HepG2 (cell line): ENCODE measurements around the gene SAMD10. TPM values are rescaled to one million over a fixed set of nuclear protein-coding genes. Genes with fewer than 3 reads are reported as not detected.

Source experiments
- DNMT3B ChIP-seq: conservative IDR thresholded peaks from 2 replicates; pipeline ENCODE4 v1.6.1; 2016; ENCODE audit warnings: missing biosample characterization, control low read depth
- NFE2 ChIP-seq: sonication (generic); formaldehyde crosslinking; IDR thresholded peaks from 2 replicates; pipeline ENCODE4 v1.4.0; 2020; ENCODE audit warnings: missing genetic modification reagents
- POLR2G ChIP-seq: fragments of 200-400 bp; formaldehyde crosslinking; IDR thresholded peaks from 2 replicates; pipeline ENCODE4 v1.6.1; 2018; ENCODE audit warnings: mild to moderate bottlenecking, low read depth, low read length, moderate library complexity
- RAD21 ChIP-seq: fragments of 450-650 bp; formaldehyde crosslinking; IDR thresholded peaks from 2 replicates; pipeline ENCODE4 v1.5.0; 2020; ENCODE audit warnings: mild to moderate bottlenecking
- RORA ChIP-seq: sonication (generic); formaldehyde crosslinking; IDR thresholded peaks from 2 replicates; pipeline ENCODE4 v1.5.0; 2020; ENCODE audit warnings: mild to moderate bottlenecking, missing genetic modification reagents, moderate library complexity
- ZNF10 ChIP-seq: sonication (generic); formaldehyde crosslinking; IDR thresholded peaks from 2 replicates; pipeline ENCODE4 v1.4.0; 2020; ENCODE audit warnings: mild to moderate bottlenecking, low read depth, missing genetic modification reagents, borderline replicate concordance
- ZNF253 ChIP-seq: sonication (generic); formaldehyde crosslinking; IDR thresholded peaks from 2 replicates; pipeline ENCODE4 v1.8.0; 2022; ENCODE audit warnings: mild to moderate bottlenecking, missing genetic modification reagents, borderline replicate concordance
- ZNF3 ChIP-seq: IDR thresholded peaks from 2 replicates; pipeline ENCODE4 v1.7.0; 2017; ENCODE audit warnings: inconsistent platforms
- ZNF460 ChIP-seq: sonication (generic); formaldehyde crosslinking; IDR thresholded peaks from 2 replicates; pipeline ENCODE4 v1.5.1; 2020; ENCODE audit warnings: missing genetic modification reagents, mild to moderate bottlenecking, borderline replicate concordance
- ZNF501 ChIP-seq: sonication (generic); formaldehyde crosslinking; IDR thresholded peaks from 2 replicates; pipeline ENCODE4 v1.5.1; 2020; ENCODE audit warnings: mild to moderate bottlenecking, moderate library complexity, missing genetic modification reagents
- ZNF703 ChIP-seq: sonication (generic); formaldehyde crosslinking; IDR thresholded peaks from 2 replicates; pipeline ENCODE4 v1.5.1; 2020; ENCODE audit warnings: missing genetic modification reagents, mild to moderate bottlenecking, moderate library complexity, borderline replicate concordance
- ZNF83 ChIP-seq: sonication (generic); formaldehyde crosslinking; IDR thresholded peaks from 2 replicates; pipeline ENCODE4 v1.4.0; 2020; ENCODE audit warnings: missing genetic modification reagents, mild to moderate bottlenecking, borderline replicate concordance
- polyA plus RNA-seq, 8 experiments: library from polyadenylated mRNA; depleted of rRNA in 3 of 8; stranded (reverse) in 7 of 8; unstranded in 1 of 8; fragments of >200 nt; fragmentation: Illumina TruSeq in 4 of 8; extraction: Trizol in 4 of 8; gene quantifications; 2 replicates each; pipeline versions ENCODE4 v1.2.1 to v1.2.3, GENCODE V29; 2011 to 2016; ENCODE audit warnings: low read depth in 4 of 8, missing spikeins in 1 of 8, mixed read lengths in 1 of 8; ENCODE audit not compliant: insufficient read depth in 1 of 8
- total RNA-seq, 5 experiments: library from RNA; depleted of rRNA; stranded (reverse); fragments of >200 nt; fragmentation: Illumina TruSeq; extraction: Trizol; gene quantifications; 2 replicates each; pipeline ENCODE4 v1.2.3, GENCODE V29; 2016; ENCODE audit warnings: low read depth in 1 of 5
- TF ChIP-seq, protein P1 (sequence below): sonication (generic); formaldehyde crosslinking; IDR thresholded peaks from 2 replicates; pipeline ENCODE4 v1.4.0; 2020; ENCODE audit warnings: missing genetic modification reagents
- TF ChIP-seq, protein P2 (sequence below): sonication (generic); formaldehyde crosslinking; IDR thresholded peaks from 2 replicates; pipeline ENCODE4 v1.4.0; 2020; ENCODE audit warnings: mild to moderate bottlenecking, missing genetic modification reagents
- TF ChIP-seq, protein P3 (sequence below), 2 experiments: fragments of 450-650 bp in 1 of 2; sonication (generic) in 1 of 2; formaldehyde crosslinking; IDR thresholded peaks; 2 replicates each; pipeline versions ENCODE4 v1.5.0 to v1.8.0; 2020 to 2022; ENCODE audit warnings: mild to moderate bottlenecking in 1 of 2, missing genetic modification reagents in 1 of 2
- TF ChIP-seq, protein P4 (sequence below): sonication (generic); formaldehyde crosslinking; IDR thresholded peaks from 2 replicates; pipeline ENCODE4 v1.4.0; 2020; ENCODE audit warnings: mild to moderate bottlenecking, missing genetic modification reagents

The SAMD10 gene
- total and polyA plus RNA-seq, 2 of the 13 experiments (the other 11 are each of a cell fraction or from before 2014, with no cell fraction given) = 6.1 to 11.0 TPM

DNA sequence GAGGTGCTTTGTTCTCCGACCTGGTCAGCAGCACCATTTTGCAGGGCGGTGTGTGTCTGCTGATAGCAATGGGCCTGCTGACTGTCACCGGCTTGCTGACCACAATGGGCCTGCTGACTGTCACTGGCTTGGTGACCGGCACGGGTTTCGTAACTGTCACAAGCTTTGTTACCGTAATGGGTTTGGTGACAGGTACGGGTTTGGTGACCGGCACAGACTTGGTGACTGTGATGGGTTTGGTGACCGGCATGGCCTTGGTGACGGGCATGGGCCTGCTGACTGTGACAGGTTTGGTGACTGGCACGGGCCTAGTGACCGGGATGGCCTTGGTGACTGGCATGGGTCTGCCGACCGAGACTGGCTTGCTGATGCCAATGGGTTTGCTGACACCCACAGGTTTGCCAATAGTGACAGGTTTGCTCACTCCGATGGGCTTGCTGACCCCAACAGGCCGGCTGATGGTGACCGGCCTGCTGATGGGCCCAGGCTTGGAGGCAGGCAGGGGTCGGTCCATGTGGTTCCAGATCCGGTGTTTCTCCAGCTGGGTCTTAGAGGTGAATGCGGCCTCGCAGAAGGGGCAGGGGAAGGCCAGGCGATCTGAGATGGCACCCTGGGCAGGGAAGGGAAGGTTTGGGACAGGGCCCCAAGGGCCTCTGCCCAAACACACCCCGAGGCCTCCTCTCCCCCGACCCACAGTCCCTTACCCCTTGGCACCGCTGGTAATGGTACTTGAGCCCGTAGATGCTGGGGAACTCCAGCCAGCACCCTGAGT lies 13.1 kb downstream of the SAMD10 start (continued):
- TF ChIP-seq, protein P1, sequence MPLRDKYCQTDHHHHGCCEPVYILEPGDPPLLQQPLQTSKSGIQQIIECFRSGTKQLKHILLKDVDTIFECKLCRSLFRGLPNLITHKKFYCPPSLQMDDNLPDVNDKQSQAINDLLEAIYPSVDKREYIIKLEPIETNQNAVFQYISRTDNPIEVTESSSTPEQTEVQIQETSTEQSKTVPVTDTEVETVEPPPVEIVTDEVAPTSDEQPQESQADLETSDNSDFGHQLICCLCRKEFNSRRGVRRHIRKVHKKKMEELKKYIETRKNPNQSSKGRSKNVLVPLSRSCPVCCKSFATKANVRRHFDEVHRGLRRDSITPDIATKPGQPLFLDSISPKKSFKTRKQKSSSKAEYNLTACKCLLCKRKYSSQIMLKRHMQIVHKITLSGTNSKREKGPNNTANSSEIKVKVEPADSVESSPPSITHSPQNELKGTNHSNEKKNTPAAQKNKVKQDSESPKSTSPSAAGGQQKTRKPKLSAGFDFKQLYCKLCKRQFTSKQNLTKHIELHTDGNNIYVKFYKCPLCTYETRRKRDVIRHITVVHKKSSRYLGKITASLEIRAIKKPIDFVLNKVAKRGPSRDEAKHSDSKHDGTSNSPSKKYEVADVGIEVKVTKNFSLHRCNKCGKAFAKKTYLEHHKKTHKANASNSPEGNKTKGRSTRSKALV (CRISPR knock-in tag) = no peak
- no peak for TF ChIP-seq NFE2 (CRISPR knock-in tag)
- TF ChIP-seq POLR2G = no peak
- TF ChIP-seq, protein P2, sequence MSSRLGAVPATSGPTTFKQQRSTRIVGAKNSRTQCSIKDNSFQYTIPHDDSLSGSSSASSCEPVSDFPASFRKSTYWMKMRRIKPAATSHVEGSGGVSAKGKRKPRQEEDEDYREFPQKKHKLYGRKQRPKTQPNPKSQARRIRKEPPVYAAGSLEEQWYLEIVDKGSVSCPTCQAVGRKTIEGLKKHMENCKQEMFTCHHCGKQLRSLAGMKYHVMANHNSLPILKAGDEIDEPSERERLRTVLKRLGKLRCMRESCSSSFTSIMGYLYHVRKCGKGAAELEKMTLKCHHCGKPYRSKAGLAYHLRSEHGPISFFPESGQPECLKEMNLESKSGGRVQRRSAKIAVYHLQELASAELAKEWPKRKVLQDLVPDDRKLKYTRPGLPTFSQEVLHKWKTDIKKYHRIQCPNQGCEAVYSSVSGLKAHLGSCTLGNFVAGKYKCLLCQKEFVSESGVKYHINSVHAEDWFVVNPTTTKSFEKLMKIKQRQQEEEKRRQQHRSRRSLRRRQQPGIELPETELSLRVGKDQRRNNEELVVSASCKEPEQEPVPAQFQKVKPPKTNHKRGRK = no peak
- no peak for TF ChIP-seq DNMT3B (CRISPR knock-in tag)
- no peak for TF ChIP-seq ZNF83 (CRISPR knock-in tag)
- TF ChIP-seq ZNF253 (CRISPR knock-in tag) = no peak
- no peak for TF ChIP-seq RORA (CRISPR knock-in tag)
- TF ChIP-seq, protein P3, sequence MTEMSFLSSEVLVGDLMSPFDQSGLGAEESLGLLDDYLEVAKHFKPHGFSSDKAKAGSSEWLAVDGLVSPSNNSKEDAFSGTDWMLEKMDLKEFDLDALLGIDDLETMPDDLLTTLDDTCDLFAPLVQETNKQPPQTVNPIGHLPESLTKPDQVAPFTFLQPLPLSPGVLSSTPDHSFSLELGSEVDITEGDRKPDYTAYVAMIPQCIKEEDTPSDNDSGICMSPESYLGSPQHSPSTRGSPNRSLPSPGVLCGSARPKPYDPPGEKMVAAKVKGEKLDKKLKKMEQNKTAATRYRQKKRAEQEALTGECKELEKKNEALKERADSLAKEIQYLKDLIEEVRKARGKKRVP (CRISPR knock-in tag; IDR thresholded peaks at IDR 0.05) = no peak
- TF ChIP-seq ZNF703 (CRISPR knock-in tag) = no peak
- TF ChIP-seq, protein P4, sequence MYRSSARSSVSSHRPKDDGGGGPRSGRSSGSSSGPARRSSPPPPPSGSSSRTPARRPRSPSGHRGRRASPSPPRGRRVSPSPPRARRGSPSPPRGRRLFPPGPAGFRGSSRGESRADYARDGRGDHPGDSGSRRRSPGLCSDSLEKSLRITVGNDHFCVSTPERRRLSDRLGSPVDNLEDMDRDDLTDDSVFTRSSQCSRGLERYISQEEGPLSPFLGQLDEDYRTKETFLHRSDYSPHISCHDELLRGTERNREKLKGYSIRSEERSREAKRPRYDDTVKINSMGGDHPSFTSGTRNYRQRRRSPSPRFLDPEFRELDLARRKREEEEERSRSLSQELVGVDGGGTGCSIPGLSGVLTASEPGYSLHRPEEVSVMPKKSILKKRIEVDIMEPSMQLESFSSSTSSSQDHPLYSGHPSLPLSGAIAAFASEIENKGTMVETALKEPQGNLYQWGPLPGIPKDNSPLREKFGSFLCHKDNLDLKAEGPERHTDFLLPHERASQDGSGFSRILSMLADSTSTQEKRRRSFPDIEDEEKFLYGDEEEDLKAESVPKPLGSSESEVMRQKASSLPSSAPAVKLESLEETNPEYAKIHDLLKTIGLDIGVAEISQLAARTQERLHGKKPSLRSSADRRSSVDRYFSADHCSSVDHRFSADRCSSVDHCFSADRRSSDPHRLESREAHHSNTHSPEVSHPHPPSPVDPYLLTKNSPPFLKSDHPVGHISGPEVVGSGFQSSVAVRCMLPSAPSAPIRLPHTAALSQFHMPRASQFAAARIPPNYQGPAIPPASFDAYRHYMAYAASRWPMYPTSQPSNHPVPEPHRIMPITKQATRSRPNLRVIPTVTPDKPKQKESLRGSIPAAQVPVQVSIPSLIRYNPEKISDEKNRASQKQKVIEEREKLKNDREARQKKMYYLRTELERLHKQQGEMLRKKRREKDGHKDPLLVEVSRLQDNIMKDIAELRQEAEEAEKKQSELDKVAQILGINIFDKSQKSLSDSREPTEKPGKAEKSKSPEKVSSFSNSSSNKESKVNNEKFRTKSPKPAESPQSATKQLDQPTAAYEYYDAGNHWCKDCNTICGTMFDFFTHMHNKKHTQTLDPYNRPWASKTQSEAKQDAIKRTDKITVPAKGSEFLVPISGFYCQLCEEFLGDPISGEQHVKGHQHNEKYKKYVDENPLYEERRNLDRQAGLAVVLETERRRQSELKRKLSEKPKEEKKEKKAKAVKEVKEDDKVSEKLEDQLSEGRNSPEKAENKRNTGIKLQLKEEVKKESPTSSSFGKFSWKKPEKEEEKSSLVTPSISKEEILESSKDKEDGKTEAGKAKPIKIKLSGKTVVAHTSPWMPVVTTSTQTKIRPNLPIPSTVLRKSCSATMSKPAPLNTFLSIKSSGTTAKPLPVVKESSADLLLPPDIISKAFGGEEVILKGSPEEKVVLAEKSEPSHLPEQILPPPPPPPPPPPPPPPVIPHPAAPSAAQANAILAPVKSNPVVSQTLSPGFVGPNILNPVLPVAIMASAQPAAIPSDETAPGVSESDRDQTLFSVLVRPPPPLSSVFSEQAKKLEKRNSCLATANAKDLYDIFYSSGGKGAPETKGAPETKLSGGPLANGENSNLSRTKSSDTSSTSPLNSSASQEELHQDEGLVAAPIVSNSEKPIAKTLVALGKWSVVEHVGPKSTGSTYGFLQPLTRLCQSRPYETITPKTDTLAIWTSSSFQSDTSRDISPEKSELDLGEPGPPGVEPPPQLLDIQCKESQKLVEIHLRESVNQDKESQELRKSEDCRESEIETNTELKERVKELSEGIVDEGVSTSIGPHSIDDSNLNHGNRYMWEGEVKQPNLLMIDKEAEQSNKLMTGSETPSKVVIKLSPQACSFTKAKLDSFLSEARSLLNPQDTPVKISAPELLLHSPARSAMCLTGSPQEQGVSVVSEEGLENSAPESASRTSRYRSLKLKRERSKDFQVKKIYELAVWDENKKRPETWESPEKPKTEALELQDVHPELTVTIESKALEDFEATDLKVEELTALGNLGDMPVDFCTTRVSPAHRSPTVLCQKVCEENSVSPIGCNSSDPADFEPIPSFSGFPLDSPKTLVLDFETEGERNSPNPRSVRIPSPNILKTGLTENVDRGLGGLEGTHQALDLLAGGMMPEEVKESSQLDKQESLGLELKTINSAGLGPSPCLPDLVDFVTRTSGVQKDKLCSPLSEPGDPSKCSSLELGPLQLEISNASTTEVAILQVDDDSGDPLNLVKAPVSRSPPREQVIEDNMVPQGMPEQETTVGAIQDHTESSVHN = no peak
- TF ChIP-seq RAD21 (CRISPR knock-in tag) = no peak
- no peak for TF ChIP-seq ZNF501 (CRISPR knock-in tag)
- TF ChIP-seq ZNF3 (CRISPR knock-in tag) = no peak
- no peak for TF ChIP-seq ZNF460 (CRISPR knock-in tag)
- TF ChIP-seq ZNF10 (CRISPR knock-in tag) = no peak
